ENCODE data around the gene GAL3ST2.

The GAL3ST2 gene

GRCh38 chr2:241843321-241844065, 66.9 kb downstream of the GAL3ST2 start:
- Mint-ChIP-seq H3K4me1 (peaks cover 35% of the 10 kb centered on the region), H3K9me3 (no peaks in the 10 kb centered on the region)

GRCh38 chr2:241844066-241844728, 67.6 kb downstream of the GAL3ST2 start:
- H3K9me3 Mint-ChIP-seq, result no peaks in the 10 kb centered on the region
- no peaks in the 10 kb centered on the region for H3K36me3 Mint-ChIP-seq
- peak overlapping the region; percentile 74 for H3K27ac Mint-ChIP-seq
- no peaks in the 10 kb centered on the region for H3K27me3 Mint-ChIP-seq
- peak; percentile 92 for ATAC-seq
- peaks cover 35% of the 10 kb centered on the region for H3K4me1 Mint-ChIP-seq
- peak overlapping the region; percentile 75 for H3K4me3 Mint-ChIP-seq

More at GRCh38 chr2:241843321-241844065, 66.9 kb downstream of the GAL3ST2 start:
- Mint-ChIP-seq H3K27me3 (no peaks in the 10 kb centered on the region), H3K36me3 (no peaks in the 10 kb centered on the region), H3K4me3 (peak overlapping the region; percentile 68), H3K27ac (peak overlapping the region; percentile 84)
- peak; percentile 3 for ATAC-seq

- H3K27ac Mint-ChIP-seq, result peak overlapping the region; percentile 74
- no peak for ATAC-seq
- H3K4me1 Mint-ChIP-seq, result peaks cover 35% of the 10 kb centered on the region
- no peaks in the 10 kb centered on the region for H3K27me3 Mint-ChIP-seq
- H3K9me3 Mint-ChIP-seq, result no peaks in the 10 kb centered on the region
- H3K36me3 Mint-ChIP-seq, result no peaks in the 10 kb centered on the region
- peak overlapping the region; percentile 75 for H3K4me3 Mint-ChIP-seq
Observed at GRCh38 chr2:241844831-241845578, 68.4 kb downstream of the GAL3ST2 start.

GRCh38 chr2:241846406-241846805, 69.8 kb downstream of the GAL3ST2 start:
- H3K27ac Mint-ChIP-seq, result no peak overlapping the region
- no peak for ATAC-seq

GRCh38 chr2:241848761-241849615, 72.4 kb downstream of the GAL3ST2 start:
- Mint-ChIP-seq H3K4me3 (no peak overlapping the region), H3K27me3 (no peaks in the 10 kb centered on the region), H3K9me3 (no peaks in the 10 kb centered on the region), H3K27ac (no peak overlapping the region), H3K36me3 (peaks cover 10% of the 10 kb centered on the region), H3K4me1 (peaks cover 23% of the 10 kb centered on the region)
- ATAC-seq, result no peak

More at GRCh38 chr2:241846406-241846805, 69.8 kb downstream of the GAL3ST2 start:
- Mint-ChIP-seq H3K27me3 (no peaks in the 10 kb centered on the region), H3K4me1 (peaks cover 35% of the 10 kb centered on the region), H3K4me3 (no peak overlapping the region), H3K36me3 (peaks cover 4% of the 10 kb centered on the region), H3K9me3 (no peaks in the 10 kb centered on the region)

GRCh38 chr2:241849616-241850543, 73.3 kb downstream of the GAL3ST2 start:
- Mint-ChIP-seq H3K27me3 (no peaks in the 10 kb centered on the region), H3K9me3 (no peaks in the 10 kb centered on the region), H3K4me1 (peaks cover 17% of the 10 kb centered on the region), H3K36me3 (peaks cover 10% of the 10 kb centered on the region), H3K4me3 (no peak overlapping the region), H3K27ac (no peak overlapping the region)
- ATAC-seq, result peak; percentile 20

- ATAC-seq, result no peak
- Mint-ChIP-seq H3K27ac (no peak overlapping the region), H3K27me3 (no peaks in the 10 kb centered on the region), H3K4me1 (peaks cover 11% of the 10 kb centered on the region), H3K36me3 (peaks cover 10% of the 10 kb centered on the region), H3K9me3 (no peaks in the 10 kb centered on the region), H3K4me3 (no peak overlapping the region)
Observed at GRCh38 chr2:241850544-241851324, 74.1 kb downstream of the GAL3ST2 start.

- Mint-ChIP-seq H3K4me1 (peaks cover 10% of the 10 kb centered on the region), H3K27me3 (no peaks in the 10 kb centered on the region), H3K36me3 (peaks cover 10% of the 10 kb centered on the region), H3K27ac (no peak overlapping the region), H3K4me3 (no peak overlapping the region), H3K9me3 (no peaks in the 10 kb centered on the region)
- no peak for ATAC-seq
Observed at GRCh38 chr2:241851325-241852115, 74.9 kb downstream of the GAL3ST2 start.

- no peaks in the 10 kb centered on the region for H3K27me3 Mint-ChIP-seq
- no peak for ATAC-seq
- H3K36me3 Mint-ChIP-seq, result peaks cover 10% of the 10 kb centered on the region
- no peak overlapping the region for H3K4me3 Mint-ChIP-seq
- H3K4me1 Mint-ChIP-seq, result peaks cover 15% of the 10 kb centered on the region
- no peak overlapping the region for H3K27ac Mint-ChIP-seq
- no peaks in the 10 kb centered on the region for H3K9me3 Mint-ChIP-seq
Observed at GRCh38 chr2:241852116-241852980, 75.7 kb downstream of the GAL3ST2 start.

GRCh38 chr2:241852981-241853631, 76.5 kb downstream of the GAL3ST2 start:
- H3K4me3 Mint-ChIP-seq, result no peak overlapping the region
- no peaks in the 10 kb centered on the region for H3K9me3 Mint-ChIP-seq
- no peaks in the 10 kb centered on the region for H3K27me3 Mint-ChIP-seq

More at GRCh38 chr2:241852981-241853631, 76.5 kb downstream of the GAL3ST2 start:
- Mint-ChIP-seq H3K36me3 (peaks cover 10% of the 10 kb centered on the region), H3K4me1 (peaks cover 19% of the 10 kb centered on the region), H3K27ac (no peak overlapping the region)
- ATAC-seq, result no peak
